LNCAP (cell line): Measurements from ENCODE around the gene TBX1.

Experiments used
- TF ChIP-seq, protein P1 (sequence below): fragments of 450-650 bp; IDR thresholded peaks from 2 replicates; pipeline ENCODE4 v1.5.1; 2017; ENCODE audit warnings: mild to moderate bottlenecking

The TBX1 gene

DNA sequence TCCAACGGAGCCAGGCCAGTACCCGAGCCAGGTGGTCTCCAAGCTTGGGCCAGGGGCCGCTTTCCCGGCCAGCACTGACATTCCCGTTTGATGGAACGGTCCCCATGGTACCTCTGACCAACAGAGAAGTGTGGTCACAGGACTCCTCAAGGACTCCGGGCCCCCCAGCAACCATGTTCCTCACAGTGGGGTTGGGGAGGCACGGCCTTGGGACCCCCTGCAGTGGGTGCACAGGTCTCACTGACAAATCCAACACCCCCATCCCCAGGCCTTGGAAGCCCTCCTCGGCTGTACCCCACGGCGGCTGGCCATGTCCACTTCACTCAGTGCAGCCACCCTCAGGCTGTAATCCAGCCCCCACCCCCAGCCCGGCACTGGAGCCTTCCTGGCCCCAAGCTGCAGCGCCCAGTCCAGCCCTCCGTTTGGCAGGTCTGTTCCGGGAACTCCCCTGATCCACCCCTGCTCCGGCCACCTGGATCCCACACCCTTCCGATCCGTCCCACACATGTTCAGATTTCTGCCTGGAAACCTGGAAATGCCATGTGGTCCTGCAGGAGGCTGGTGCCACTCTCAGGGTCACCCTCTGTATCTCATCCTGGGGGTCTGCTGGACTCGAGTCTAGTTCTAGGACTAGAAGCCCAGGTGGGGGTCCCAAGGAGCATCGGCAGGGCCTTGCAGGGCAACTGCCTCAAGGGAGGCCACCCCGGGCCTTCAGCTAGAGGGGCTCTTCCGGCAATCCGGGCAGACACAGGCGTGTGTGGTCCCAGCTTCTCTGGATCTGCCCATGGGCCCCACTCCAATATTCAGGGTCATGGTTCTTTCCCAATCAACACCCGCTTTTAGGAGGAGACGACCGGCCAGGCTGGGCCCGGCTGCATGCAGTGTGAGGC, 26.6 kb downstream of the TBX1 start:
- TF ChIP-seq, protein P1, sequence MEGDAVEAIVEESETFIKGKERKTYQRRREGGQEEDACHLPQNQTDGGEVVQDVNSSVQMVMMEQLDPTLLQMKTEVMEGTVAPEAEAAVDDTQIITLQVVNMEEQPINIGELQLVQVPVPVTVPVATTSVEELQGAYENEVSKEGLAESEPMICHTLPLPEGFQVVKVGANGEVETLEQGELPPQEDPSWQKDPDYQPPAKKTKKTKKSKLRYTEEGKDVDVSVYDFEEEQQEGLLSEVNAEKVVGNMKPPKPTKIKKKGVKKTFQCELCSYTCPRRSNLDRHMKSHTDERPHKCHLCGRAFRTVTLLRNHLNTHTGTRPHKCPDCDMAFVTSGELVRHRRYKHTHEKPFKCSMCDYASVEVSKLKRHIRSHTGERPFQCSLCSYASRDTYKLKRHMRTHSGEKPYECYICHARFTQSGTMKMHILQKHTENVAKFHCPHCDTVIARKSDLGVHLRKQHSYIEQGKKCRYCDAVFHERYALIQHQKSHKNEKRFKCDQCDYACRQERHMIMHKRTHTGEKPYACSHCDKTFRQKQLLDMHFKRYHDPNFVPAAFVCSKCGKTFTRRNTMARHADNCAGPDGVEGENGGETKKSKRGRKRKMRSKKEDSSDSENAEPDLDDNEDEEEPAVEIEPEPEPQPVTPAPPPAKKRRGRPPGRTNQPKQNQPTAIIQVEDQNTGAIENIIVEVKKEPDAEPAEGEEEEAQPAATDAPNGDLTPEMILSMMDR, result no peak

DNA sequence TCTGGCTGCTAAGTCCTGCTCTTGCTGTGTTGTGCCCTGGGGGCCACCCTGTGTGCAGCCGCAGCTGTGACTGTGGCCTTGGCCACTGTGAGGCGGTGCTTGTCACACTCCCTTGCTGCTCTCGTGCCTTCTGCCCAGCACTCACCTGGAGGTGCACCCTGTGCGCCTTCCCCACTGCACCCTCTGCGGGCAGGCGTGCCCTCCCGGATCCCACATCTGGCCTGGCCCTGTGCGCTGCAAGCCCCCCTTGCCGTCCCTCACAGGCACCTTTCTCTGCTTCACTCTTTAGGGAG, 27.2 kb downstream of the TBX1 start:
- TF ChIP-seq, protein P1, result no peak

DNA sequence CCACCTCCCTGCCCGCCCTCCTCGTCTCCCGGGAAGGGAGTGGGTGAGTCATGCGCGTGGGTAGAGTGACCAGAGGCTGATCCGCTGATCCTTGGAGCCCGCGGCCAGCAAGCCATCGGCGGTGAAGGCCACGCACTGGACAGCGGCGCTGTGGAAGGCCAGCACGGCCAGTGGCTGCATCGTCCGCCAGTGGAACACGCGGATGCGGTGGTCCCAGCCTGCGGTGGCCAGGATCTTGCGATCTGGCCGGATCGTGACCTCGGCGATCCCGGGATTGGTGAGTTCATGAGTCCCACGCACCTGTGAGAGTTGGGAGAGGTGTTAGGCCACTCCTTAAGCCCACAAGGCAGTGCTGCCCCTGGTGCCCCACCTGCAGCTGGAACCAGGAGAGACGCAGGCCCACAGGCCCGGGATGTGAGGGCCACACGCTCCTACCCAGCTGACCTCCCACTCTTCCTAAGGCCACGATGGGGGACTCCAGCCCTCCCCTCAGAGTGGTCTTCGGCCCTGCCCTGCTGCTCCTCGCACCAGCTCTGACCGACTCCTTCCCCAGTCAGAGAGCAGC, 28.2 kb downstream of the TBX1 start:
- TF ChIP-seq, protein P1, result no peak

DNA sequence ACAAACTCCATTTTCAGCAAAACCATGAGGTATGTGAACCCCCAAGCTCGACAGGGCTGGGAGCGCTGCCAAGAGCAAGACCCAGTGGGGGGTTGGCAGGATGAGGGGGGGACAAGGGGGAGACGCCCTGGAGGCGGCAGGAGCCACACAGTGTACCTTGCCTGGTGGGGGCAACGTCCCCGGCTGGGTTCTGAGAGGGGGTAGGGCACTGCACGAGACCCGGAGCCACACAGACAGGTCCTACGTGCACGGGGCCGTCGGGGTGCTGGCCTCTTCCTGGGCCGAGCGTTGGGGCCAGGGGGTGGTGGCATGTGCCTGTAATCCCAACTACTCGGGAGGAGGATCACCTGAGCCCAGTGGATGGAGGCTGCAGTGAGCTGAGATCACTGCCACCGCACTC, 28.8 kb downstream of the TBX1 start:
- TF ChIP-seq, protein P1, result no peak

DNA sequence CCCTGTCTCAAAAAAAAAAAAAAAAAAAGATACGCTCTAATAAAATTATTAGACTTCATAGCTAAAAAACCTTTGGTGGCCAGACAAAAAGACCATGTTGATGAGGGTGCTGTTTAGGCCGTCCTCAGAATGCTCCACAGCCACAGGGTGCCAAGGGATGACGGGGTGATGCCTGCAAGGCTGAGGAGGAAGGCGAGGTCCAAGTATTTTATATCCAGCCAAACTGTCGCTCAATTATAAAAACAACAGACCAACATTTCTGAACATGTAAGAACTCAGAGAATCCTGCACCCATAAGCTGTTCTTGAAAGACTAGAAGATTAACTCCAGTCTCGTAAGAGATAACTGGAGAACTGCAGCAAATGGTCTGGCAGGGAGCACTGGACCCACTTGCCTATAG, 29.2 kb downstream of the TBX1 start:
- TF ChIP-seq, protein P1, result no peak

DNA sequence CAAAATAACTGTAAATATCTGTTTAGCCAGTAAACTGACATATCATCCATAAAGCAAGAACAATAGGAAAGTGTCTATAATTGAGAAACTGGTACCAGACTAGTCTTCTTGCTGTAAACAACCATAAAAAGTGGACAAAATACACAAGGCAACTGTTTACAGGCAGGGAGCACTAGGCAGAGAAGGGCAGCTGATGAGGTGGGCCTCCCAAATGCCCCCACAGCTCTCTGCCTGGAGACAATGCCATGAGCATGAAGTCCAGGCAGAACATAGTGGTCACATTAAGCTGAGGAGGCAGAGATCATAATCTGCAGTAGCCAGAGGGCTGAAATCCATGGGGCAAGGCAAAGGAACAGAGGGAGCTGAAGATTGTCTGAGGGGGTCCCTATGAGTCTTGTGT, 30.7 kb downstream of the TBX1 start:
- TF ChIP-seq, protein P1, result no peak

DNA sequence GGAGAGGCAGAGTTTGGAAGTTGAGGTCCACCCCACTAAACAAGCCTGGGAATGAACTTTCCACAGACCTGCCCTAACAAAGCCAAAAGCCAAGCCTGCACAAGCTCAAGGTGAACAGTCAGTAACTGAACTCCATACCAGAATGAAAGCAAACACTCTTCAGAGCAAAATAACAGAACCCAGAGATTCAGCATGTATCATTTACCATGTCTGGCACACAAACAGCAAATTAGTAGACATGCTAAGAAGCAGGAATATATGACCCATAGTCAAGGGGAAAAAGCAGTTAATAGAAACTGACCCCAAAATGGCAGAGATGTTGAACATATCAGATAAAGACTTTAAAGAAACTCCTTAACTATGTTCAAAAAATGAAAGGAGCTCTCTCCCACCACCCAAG, 31.3 kb downstream of the TBX1 start:
- TF ChIP-seq, protein P1, result no peak
